Astrocyte (in vitro differentiated cells and primary cell): ENCODE results near the gene TRAPPC12. TPM values are rescaled to one million over a fixed set of nuclear protein-coding genes. Genes with fewer than 3 reads are reported as not detected.

Source experiments
- DNase-seq: peaks from one replicate; pipeline ENCODE4 v3.0.0-alpha.2; 2010; ENCODE audit warnings: low read depth
- FAIRE-seq: peaks from 2 replicates; lab custom pipeline; 2011; peaks lifted over from hg19 to GRCh38; lab: Jason Lieb, UNC
- H2AFZ ChIP-seq: 2 replicates; pipeline ENCODE4 v1.6.0; 2012; ENCODE audit warnings: low read depth, low read length, inconsistent platforms
- H3K27ac ChIP-seq: 2 replicates; pipeline ENCODE4 v1.5.1; 2011; ENCODE audit warnings: low read depth, low read length, inconsistent platforms
- H3K27me3 ChIP-seq: 2 replicates; pipeline ENCODE4 v1.6.0; 2011; ENCODE audit warnings: low read length, inconsistent platforms; ENCODE audit not compliant: insufficient read depth
- H3K36me3 ChIP-seq: 2 replicates; pipeline ENCODE4 v1.5.1; 2011; ENCODE audit warnings: low read length, inconsistent platforms; ENCODE audit not compliant: insufficient read depth
- H3K4me1 ChIP-seq: 2 replicates; pipeline ENCODE4 v1.5.1; 2011; ENCODE audit warnings: low read length, inconsistent platforms; ENCODE audit not compliant: insufficient read depth
- H3K4me2 ChIP-seq: 2 replicates; pipeline ENCODE4 v1.6.0; 2012; ENCODE audit warnings: low read length, inconsistent platforms
- H3K4me3 ChIP-seq: 2 replicates; pipeline ENCODE4 v1.5.1; 2011; ENCODE audit warnings: low read depth, mild to moderate bottlenecking, low read length, inconsistent platforms; ENCODE audit not compliant: insufficient read depth
- H3K79me2 ChIP-seq: 2 replicates; pipeline ENCODE4 v1.6.0; 2012; ENCODE audit warnings: mild to moderate bottlenecking, low read length, inconsistent platforms; ENCODE audit not compliant: insufficient read depth
- H3K9ac ChIP-seq: 2 replicates; pipeline ENCODE4 v1.6.0; 2012; ENCODE audit warnings: mild to moderate bottlenecking, low read length, inconsistent platforms
- H3K9me3 ChIP-seq: 2 replicates; pipeline ENCODE4 v1.5.1; 2012; ENCODE audit warnings: low read depth, mild to moderate bottlenecking, low read length, inconsistent platforms; ENCODE audit not compliant: insufficient read depth
- H4K20me1 ChIP-seq: 2 replicates; pipeline ENCODE4 v1.6.0; 2012; ENCODE audit warnings: low read length, inconsistent platforms; ENCODE audit not compliant: insufficient read depth
- H3K27ac Mint-ChIP-seq: one replicate; pipeline ENCODE4 v1.8.0; 2021; ENCODE audit warnings: mild to moderate bottlenecking, mixed read lengths; ENCODE audit not compliant: unreplicated experiment
- H3K27me3 Mint-ChIP-seq: one replicate; pipeline ENCODE4 v1.8.0; 2021; ENCODE audit warnings: low read depth, mixed read lengths; ENCODE audit not compliant: unreplicated experiment
- H3K36me3 Mint-ChIP-seq: one replicate; pipeline ENCODE4 v1.8.0; 2021; ENCODE audit warnings: low read depth, mixed read lengths; ENCODE audit not compliant: unreplicated experiment
- H3K4me1 Mint-ChIP-seq: one replicate; pipeline ENCODE4 v1.8.0; 2021; ENCODE audit warnings: low read depth, mixed read lengths; ENCODE audit not compliant: unreplicated experiment
- H3K4me3 Mint-ChIP-seq: one replicate; pipeline ENCODE4 v1.8.0; 2021; ENCODE audit warnings: mild to moderate bottlenecking, moderate library complexity, mixed read lengths; ENCODE audit not compliant: unreplicated experiment
- H3K9me3 Mint-ChIP-seq: one replicate; pipeline ENCODE4 v1.8.0; 2021; ENCODE audit warnings: mild to moderate bottlenecking, mixed read lengths; ENCODE audit not compliant: unreplicated experiment
- CTCF ChIP-seq: IDR thresholded peaks from 2 replicates; pipeline ENCODE4 v1.5.1; 2011; ENCODE audit warnings: low read depth, mild to moderate bottlenecking, inconsistent platforms, low read length, moderate library complexity; ENCODE audit not compliant: insufficient read depth
- EZH2 ChIP-seq: IDR thresholded peaks from 2 replicates; pipeline ENCODE4 v1.6.1; 2012; ENCODE audit warnings: mild to moderate bottlenecking, low read length, inconsistent platforms; ENCODE audit not compliant: insufficient read depth
- total RNA-seq: library from RNA; stranded (reverse); gene quantifications from 2 replicates; pipeline ENCODE4 v1.2.1, GENCODE V29; 2021

The TRAPPC12 gene
- total RNA-seq, 1 donor from 2014 or later, result 62.1 TPM

DNA sequence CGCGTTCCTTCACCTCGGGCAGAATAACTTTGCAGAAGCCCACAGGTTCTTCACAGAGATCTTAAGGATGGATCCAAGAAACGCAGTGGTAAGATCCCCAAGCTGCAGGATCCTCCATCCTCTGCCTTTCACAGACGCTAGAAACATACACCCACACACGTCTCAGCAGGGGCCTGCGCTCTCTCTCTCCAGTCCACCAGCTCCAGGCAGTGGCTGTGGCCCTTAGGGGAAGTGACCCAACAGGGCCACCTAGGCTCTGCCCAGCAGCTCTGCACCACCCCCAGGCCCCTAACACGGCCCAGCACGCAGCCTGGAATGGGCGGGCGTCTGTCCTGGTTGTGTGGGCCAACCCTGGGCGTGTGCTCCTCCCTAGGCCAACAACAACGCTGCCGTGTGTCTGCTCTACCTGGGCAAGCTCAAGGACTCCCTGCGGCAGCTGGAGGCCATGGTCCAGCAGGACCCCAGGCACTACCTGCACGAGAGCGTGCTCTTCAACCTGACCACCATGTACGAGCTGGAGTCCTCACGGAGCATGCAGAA lies 99.4 kb downstream of the TRAPPC12 start:
- no peak for DNase-seq
- TF ChIP-seq CTCF (no peak), EZH2 (no peak)
- Mint-ChIP-seq H3K9me3 (no peaks in the 10 kb centered on the region), H3K36me3 (peaks cover 3% of the 10 kb centered on the region), H3K27ac (no peak overlapping the region), H3K4me1 (no peaks in the 10 kb centered on the region), H3K4me3 (no peak overlapping the region), H3K27me3 (no peaks in the 10 kb centered on the region)
- Histone ChIP-seq H3K4me2 (no peak overlapping the region), H4K20me1 (no peaks in the 10 kb centered on the region), H3K4me1 (no peaks in the 10 kb centered on the region), H3K36me3 (peaks cover 10% of the 10 kb centered on the region), H2AFZ (no peak overlapping the region), H3K79me2 (no peaks in the 10 kb centered on the region), H3K4me3 (no peak overlapping the region), H3K27ac (no peak overlapping the region), H3K9me3 (no peaks in the 10 kb centered on the region), H3K9ac (no peak overlapping the region), H3K27me3 (no peaks in the 10 kb centered on the region)
- FAIRE-seq, result no peak

DNA sequence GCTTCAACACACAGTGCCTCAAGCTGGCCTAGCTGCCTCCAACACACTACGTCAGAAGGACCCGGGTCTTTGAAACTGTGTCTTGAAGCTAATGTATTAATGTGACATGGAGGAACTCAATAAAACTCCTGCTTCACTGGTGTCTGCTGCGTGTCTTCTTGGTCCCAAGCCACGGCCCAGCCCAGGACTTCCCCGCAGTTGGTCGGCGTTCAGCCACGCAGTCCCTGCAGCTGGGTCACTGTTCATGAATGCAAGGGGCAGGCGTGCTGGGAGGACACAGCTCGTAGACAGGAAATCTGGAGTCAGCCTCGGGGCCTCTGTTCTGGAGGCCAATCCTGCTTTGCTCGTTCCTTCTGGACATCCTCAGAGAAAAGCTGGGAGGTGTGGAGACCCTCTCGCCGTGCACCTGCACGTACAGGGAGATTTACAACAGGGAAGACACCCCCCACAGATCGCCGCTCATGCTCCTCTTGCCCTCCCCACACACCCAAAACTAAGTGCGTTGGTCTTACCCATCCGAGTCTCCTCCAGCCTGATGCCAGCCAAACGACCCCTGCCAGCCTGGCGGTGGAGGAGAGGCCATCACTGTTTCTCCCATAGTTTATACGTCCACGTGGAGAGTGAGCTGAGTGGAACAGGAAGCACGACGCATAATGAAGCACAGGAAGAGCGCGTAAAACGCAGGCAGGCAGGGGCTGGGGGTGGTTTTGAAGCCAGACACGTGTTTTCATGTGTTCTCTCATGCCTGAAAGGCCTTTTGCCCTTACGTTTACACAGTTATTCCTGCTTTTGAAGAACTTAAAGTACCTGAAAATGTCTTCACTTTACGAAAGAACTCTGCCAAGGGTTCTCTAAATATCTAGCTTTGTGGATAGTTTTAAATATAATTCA lies 100.2 kb downstream of the TRAPPC12 start:
- Mint-ChIP-seq H3K9me3 (no peaks in the 10 kb centered on the region), H3K27ac (no peak overlapping the region), H3K4me1 (no peaks in the 10 kb centered on the region), H3K36me3 (peaks cover 5% of the 10 kb centered on the region), H3K27me3 (no peaks in the 10 kb centered on the region), H3K4me3 (no peak overlapping the region)
- Histone ChIP-seq H3K9ac (no peak overlapping the region), H3K79me2 (no peaks in the 10 kb centered on the region), H3K4me1 (no peaks in the 10 kb centered on the region), H3K27me3 (no peaks in the 10 kb centered on the region), H3K4me3 (no peak overlapping the region), H3K27ac (no peak overlapping the region), H3K4me2 (no peak overlapping the region), H4K20me1 (no peaks in the 10 kb centered on the region), H2AFZ (no peak overlapping the region), H3K9me3 (no peaks in the 10 kb centered on the region), H3K36me3 (peaks cover 10% of the 10 kb centered on the region)
- TF ChIP-seq CTCF (no peak), EZH2 (no peak)
- no peak for DNase-seq
- no peak for FAIRE-seq
